Natural killer cell (primary cell): ENCODE data around the gene ACOT7. TPM values are rescaled to one million over a fixed set of nuclear protein-coding genes. Genes with fewer than 3 reads are reported as not detected.

Experiments used
- ATAC-seq, 3 donors: fragments of 150-1000 bp in 2 of 3; fragments of 200-7000 bp in 1 of 3; cut with Tn5 transposase; 1 replicate in 1 of 3; 2 replicates in 2 of 3; pipeline ENCODE4 v1.10.0; 2021; ENCODE audit warnings: mild to moderate bottlenecking in 2 of 3, moderate library complexity in 2 of 3
- DNase-seq, 2 donors: peaks; one replicate each; pipeline versions ENCODE4 v3.0.0 to v3.0.0-alpha.2; 2013 to 2021; ENCODE audit warnings: mixed read lengths in 1 of 2
- H3K27ac ChIP-seq: one replicate; pipeline ENCODE4 v1.5.1; 2013; ENCODE audit warnings: mild to moderate bottlenecking, low read length
- H3K27me3 ChIP-seq: one replicate; pipeline ENCODE4 v1.6.1; 2013; ENCODE audit warnings: low read length; ENCODE audit not compliant: control insufficient read depth, insufficient read depth
- H3K36me3 ChIP-seq: one replicate; pipeline ENCODE4 v1.6.1; 2013; ENCODE audit warnings: low read length; ENCODE audit not compliant: control insufficient read depth, insufficient read depth
- H3K4me1 ChIP-seq: one replicate; pipeline ENCODE4 v1.6.1; 2013; ENCODE audit warnings: low read length; ENCODE audit not compliant: control insufficient read depth, insufficient read depth
- H3K4me3 ChIP-seq: one replicate; pipeline ENCODE4 v1.5.1; 2013; ENCODE audit warnings: low read length
- H3K9me3 ChIP-seq: one replicate; pipeline ENCODE4 v1.6.1; 2013; ENCODE audit warnings: low read length; ENCODE audit not compliant: control insufficient read depth, insufficient read depth
- H3K27ac Mint-ChIP-seq, 2 donors: one replicate each; pipeline ENCODE4 v1.8.0; 2022; ENCODE audit warnings: mild to moderate bottlenecking in 2 of 2, mixed read lengths in 2 of 2, moderate library complexity in 1 of 2
- H3K27me3 Mint-ChIP-seq, 2 donors: one replicate each; pipeline ENCODE4 v1.8.0; 2022; ENCODE audit warnings: low read depth in 2 of 2, mixed read lengths in 2 of 2
- H3K36me3 Mint-ChIP-seq: one replicate; pipeline ENCODE4 v1.8.0; 2022; ENCODE audit warnings: mixed read lengths
- H3K4me1 Mint-ChIP-seq, 2 donors: one replicate each; pipeline ENCODE4 v1.8.0; 2022; ENCODE audit warnings: mixed read lengths in 2 of 2
- H3K4me3 Mint-ChIP-seq: one replicate; pipeline ENCODE4 v1.8.0; 2022; ENCODE audit warnings: mild to moderate bottlenecking, moderate library complexity, mixed read lengths
- H3K9me3 Mint-ChIP-seq, 2 donors: one replicate each; pipeline ENCODE4 v1.8.0; 2022; ENCODE audit warnings: mixed read lengths in 2 of 2
- CTCF ChIP-seq: fragments of 200-600 bp; IDR thresholded peaks from one replicate; pipeline ENCODE4 v1.8.0; 2022; ENCODE audit warnings: antibody characterized with exemption
- WGBS: methylation state at CpG from one replicate; pipeline ENCODE4 v1.1.7; 2013; ENCODE audit warnings: missing lambda C conversion rate; ENCODE audit not compliant: insufficient coverage; 5-methylcytosine and 5-hydroxymethylcytosine counted together
- intact Hi-C: fragments of 100-400 bp; cut with micrococcal nuclease; formaldehyde crosslinking; loops from one replicate; pipeline ENCODE4 v1.14.2; 2022
- total RNA-seq, 4 donors: library from RNA; stranded (reverse); fragments of 120-200 nt in 1 of 4; gene quantifications; one replicate each; pipeline versions ENCODE4 v1.2.3 to v1.2.4, GENCODE V29; 2013 to 2022

The ACOT7 gene
- total RNA-seq, 3 donors from 2014 or later (not counting 1 experiment from before 2014, with no cell fraction given), result 11.5 to 16.9 (median 15.4) TPM

- 88% methylated on average over 6 of the region's 6 CpGs for WGBS
- ATAC-seq, result no peak
- Histone ChIP-seq H3K9me3 (no peaks in the 10 kb centered on the region), H3K27ac (no peak overlapping the region), H3K27me3 (peaks cover 36% of the 10 kb centered on the region), H3K4me3 (no peak overlapping the region), H3K36me3 (no peaks in the 10 kb centered on the region), H3K4me1 (peaks cover 24% of the 10 kb centered on the region)
- intact Hi-C loops, result no loop called here
- no peak overlapping the region for H3K27ac Mint-ChIP-seq
- no peak for DNase-seq
- H3K9me3 Mint-ChIP-seq, result no peaks in the 10 kb centered on the region
- no peaks in the 10 kb centered on the region for H3K36me3 Mint-ChIP-seq
- H3K4me3 Mint-ChIP-seq, result no peak overlapping the region
- peaks cover 16 to 41% of the 10 kb centered on the region in 2 donors for H3K27me3 Mint-ChIP-seq
- no peak for TF ChIP-seq CTCF
- peaks cover 0 to 8% of the 10 kb centered on the region in 2 donors for H3K4me1 Mint-ChIP-seq
These were observed 32.1 kb upstream of the ACOT7 start for GRCh38 chr1:6425658-6426057.

GRCh38 chr1:6424619-6425593 is 31.3 kb upstream of the ACOT7 start, which contains the start of gene ESPN:
TSS of gene ESPN (plus strand) at chr1:6424776. CDS start at chr1:6424956, 180 bp downstream.
- Histone ChIP-seq H3K4me1 (peaks cover 32% of the 10 kb centered on the region), H3K27ac (no peak within 1 kb of the TSS), H3K36me3 (no peaks in the 10 kb centered on the region), H3K4me3 (no peak within 1 kb of the TSS), H3K9me3 (no peaks in the 10 kb centered on the region), H3K27me3 (peaks cover 41% of the 10 kb centered on the region)
- peaks cover 0 to 8% of the 10 kb centered on the region in 2 donors for H3K4me1 Mint-ChIP-seq
- ATAC-seq (peak in 2 of 3 donors; percentile 51), DNase-seq (peak in 1 of 2 donors; percentile 44)
- H3K9me3 Mint-ChIP-seq, result no peaks in the 10 kb centered on the region
- H3K27ac Mint-ChIP-seq, result no peak within 1 kb of the TSS
- peak within 1 kb of the TSS; percentile 73 for H3K4me3 Mint-ChIP-seq
- intact Hi-C loops, result no loop called here
- WGBS, result 5% methylated on average over 99 of the region's 99 CpGs
- peaks cover 16 to 41% of the 10 kb centered on the region in 2 donors for H3K27me3 Mint-ChIP-seq
- TF ChIP-seq CTCF, result no peak
- no peaks in the 10 kb centered on the region for H3K36me3 Mint-ChIP-seq

- no peaks in the 10 kb centered on the region for H3K9me3 ChIP-seq
- no peak overlapping the region for H3K4me3 ChIP-seq
- H3K9me3 Mint-ChIP-seq, result no peaks in the 10 kb centered on the region
- WGBS, result 13% methylated on average over 35 of the region's 35 CpGs
- H3K27me3 ChIP-seq, result peaks cover 41% of the 10 kb centered on the region
- no peak for TF ChIP-seq CTCF
- ATAC-seq (no peak), DNase-seq (no peak)
- no peaks in the 10 kb centered on the region for H3K36me3 ChIP-seq
- intact Hi-C loops, result no loop called here
- H3K4me1 ChIP-seq, result peaks cover 32% of the 10 kb centered on the region
- peak overlapping the region; percentile 73 for H3K4me3 Mint-ChIP-seq
- H3K4me1 Mint-ChIP-seq, result peaks cover 0 to 8% of the 10 kb centered on the region in 2 donors
- peaks cover 16 to 40% of the 10 kb centered on the region in 2 donors for H3K27me3 Mint-ChIP-seq
- H3K36me3 Mint-ChIP-seq, result no peaks in the 10 kb centered on the region
- H3K27ac Mint-ChIP-seq, result no peak overlapping the region
- H3K27ac ChIP-seq, result no peak overlapping the region
These were observed 30.5 kb upstream of the ACOT7 start for GRCh38 chr1:6424000-6424565.
